T-cell (primary cell): ENCODE data around the gene CAMK1D. TPM values are rescaled to one million over a fixed set of nuclear protein-coding genes. Genes with fewer than 3 reads are reported as not detected.
"Not testable (repeated sequence)": the region's sequence is repeated elsewhere in the genome, so short reads cannot be mapped to it uniquely, and the experiment has no call there.

Experiments used
- ATAC-seq, 4 experiments: fragments of 200-7000 bp in 3 of 4; fragments of 150-1000 bp in 1 of 4; cut with Tn5 transposase; replicated peaks in 1 of 4; 1 replicate in 3 of 4; 2 replicates in 1 of 4; pipeline ENCODE4 v1.10.0; 2021; ENCODE audit warnings: moderate library complexity in 3 of 4, mild to moderate bottlenecking in 2 of 4, moderate number of reproducible peaks in 1 of 4
- CTCF ChIA-PET, 2 donors: fragments of 300-600 bp; sonication (Branson Sonifier 250); formaldehyde crosslinking; loops; one replicate each; lab custom pipeline; 2022; ENCODE audit warnings: antibody characterized with exemption in 2 of 2; lab: Charles Lee
- POLR2A ChIA-PET, 2 donors: fragments of 300-600 bp; sonication (Branson Sonifier 250); formaldehyde crosslinking; loops; one replicate each; lab custom pipeline; 2022; ENCODE audit warnings: antibody characterized with exemption in 2 of 2; lab: Charles Lee
- DNase-seq, 35 experiments: peaks; one replicate each; pipeline versions ENCODE4 v3.0.0 to v3.0.0-alpha.2; 2013 to 2023
- H3K27ac ChIP-seq: one replicate; pipeline ENCODE4 v1.5.1; 2013; ENCODE audit warnings: low read length
- H3K27me3 ChIP-seq, 2 experiments: replicated peaks in 1 of 2; 1 replicate in 1 of 2; 2 replicates in 1 of 2; pipeline versions ENCODE4 v1.6.1 to v1.7.0; 2013; ENCODE audit warnings: low read length in 1 of 2, mixed read lengths in 1 of 2; ENCODE audit not compliant: control insufficient read depth in 2 of 2, insufficient read depth in 2 of 2; ENCODE audit errors: extremely low read depth in 1 of 2
- H3K36me3 ChIP-seq, 2 donors: 1 replicate in 1 of 2; 2 replicates in 1 of 2; pipeline versions ENCODE4 v1.6.1 to v1.7.0; 2013; ENCODE audit warnings: low read length in 1 of 2; ENCODE audit not compliant: control insufficient read depth in 2 of 2, insufficient read depth in 1 of 2; ENCODE audit errors: extremely low read depth in 1 of 2
- H3K4me1 ChIP-seq, 2 experiments: 1 replicate in 1 of 2; 2 replicates in 1 of 2; pipeline versions ENCODE4 v1.6.1 to v1.7.0; 2013; ENCODE audit warnings: low read length in 2 of 2, mixed read lengths in 1 of 2; ENCODE audit not compliant: insufficient read depth in 2 of 2, control insufficient read depth in 1 of 2; ENCODE audit errors: extremely low read depth in 1 of 2
- H3K4me3 ChIP-seq, 2 donors: 1 replicate in 1 of 2; 2 replicates in 1 of 2; pipeline versions ENCODE4 v1.5.1 to v1.7.0; 2013; ENCODE audit warnings: mild to moderate bottlenecking in 2 of 2, low read length in 1 of 2, moderate library complexity in 1 of 2; ENCODE audit not compliant: control insufficient read depth in 1 of 2; ENCODE audit errors: extremely low read depth in 1 of 2
- H3K9me3 ChIP-seq: 2 replicates; pipeline ENCODE4 v1.7.0; 2013
- H3K27ac Mint-ChIP-seq, 2 donors: one replicate each; pipeline ENCODE4 v1.8.0; 2020 to 2021; ENCODE audit warnings: mild to moderate bottlenecking in 2 of 2, mixed read lengths in 2 of 2
- H3K27me3 Mint-ChIP-seq, 2 donors: one replicate each; pipeline ENCODE4 v1.8.0; 2021 to 2022; ENCODE audit warnings: mixed read lengths in 2 of 2
- H3K36me3 Mint-ChIP-seq: one replicate; pipeline ENCODE4 v1.8.0; 2021; ENCODE audit warnings: mixed read lengths
- H3K4me1 Mint-ChIP-seq, 3 donors: one replicate each; pipeline ENCODE4 v1.8.0; 2020 to 2022; ENCODE audit warnings: mixed read lengths in 3 of 3, mild to moderate bottlenecking in 1 of 3
- H3K4me3 Mint-ChIP-seq, 3 donors: one replicate each; pipeline ENCODE4 v1.8.0; 2020 to 2022; ENCODE audit warnings: mild to moderate bottlenecking in 3 of 3, mixed read lengths in 3 of 3, moderate library complexity in 3 of 3
- H3K9me3 Mint-ChIP-seq, 3 donors: one replicate each; pipeline ENCODE4 v1.8.0; 2020 to 2022; ENCODE audit warnings: mixed read lengths in 3 of 3
- WGBS: methylation state at CpG from one replicate; pipeline ENCODE4 v1.1.5; 2013; ENCODE audit warnings: missing lambda C conversion rate; ENCODE audit not compliant: insufficient coverage; 5-methylcytosine and 5-hydroxymethylcytosine counted together
- total RNA-seq, 35 experiments: library from RNA in 6 of 35; stranded (reverse) in 6 of 35; fragments of 120-200 nt in 1 of 35; gene quantifications; one replicate each; pipeline versions ENCODE4 v1.2.1 to v1.2.4 and lab custom pipeline; 2013 to 2026

Gene CAMK1D
- total RNA-seq, 5 donors from 2014 or later (not counting 1 experiment from before 2014, with no cell fraction given): 16.8 to 31.3 (median 23.6) TPM

DNA sequence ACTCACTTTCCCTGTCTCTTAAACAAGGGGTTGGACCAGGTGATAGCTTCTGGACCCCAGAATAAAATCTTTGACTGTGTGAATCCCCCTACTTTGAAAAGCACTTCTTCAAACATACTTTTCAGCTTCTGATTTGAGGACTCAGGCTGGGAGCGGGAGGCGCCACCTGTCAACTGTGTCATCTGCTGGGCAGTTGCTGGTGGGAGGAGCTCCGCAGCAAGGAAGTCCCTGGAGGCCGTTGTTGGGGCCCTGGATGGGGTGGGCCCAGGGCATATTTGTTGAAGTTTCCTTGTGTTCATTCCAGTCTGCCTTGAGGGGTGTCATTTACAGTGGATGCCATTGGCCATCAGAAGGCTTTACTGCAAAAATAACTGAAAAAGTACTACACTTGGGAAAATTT is 454.4 kb downstream of the CAMK1D start:
- no peak overlapping the region for H3K27ac Mint-ChIP-seq
- H3K27me3 Mint-ChIP-seq: no peaks in the 10 kb centered on the region
- H3K4me3 Mint-ChIP-seq: no peak overlapping the region
- H3K27me3 ChIP-seq: no peaks in the 10 kb centered on the region
- peaks cover 49% of the 10 kb centered on the region for H3K36me3 Mint-ChIP-seq
- ChIA-PET POLR2A (no interaction called here), CTCF (no interaction called here)
- no peaks in the 10 kb centered on the region for H3K9me3 ChIP-seq
- 78% methylated on average over 3 of the region's 4 CpGs for WGBS
- H3K36me3 ChIP-seq: peaks cover 0 to 5% of the 10 kb centered on the region in 2 donors
- no peak overlapping the region for H3K27ac ChIP-seq
- no peaks in the 10 kb centered on the region for H3K9me3 Mint-ChIP-seq
- no peaks in the 10 kb centered on the region for H3K4me1 Mint-ChIP-seq
- ATAC-seq (no peak), DNase-seq (no peak)
- H3K4me1 ChIP-seq: no peaks in the 10 kb centered on the region
- no peak overlapping the region for H3K4me3 ChIP-seq

DNA sequence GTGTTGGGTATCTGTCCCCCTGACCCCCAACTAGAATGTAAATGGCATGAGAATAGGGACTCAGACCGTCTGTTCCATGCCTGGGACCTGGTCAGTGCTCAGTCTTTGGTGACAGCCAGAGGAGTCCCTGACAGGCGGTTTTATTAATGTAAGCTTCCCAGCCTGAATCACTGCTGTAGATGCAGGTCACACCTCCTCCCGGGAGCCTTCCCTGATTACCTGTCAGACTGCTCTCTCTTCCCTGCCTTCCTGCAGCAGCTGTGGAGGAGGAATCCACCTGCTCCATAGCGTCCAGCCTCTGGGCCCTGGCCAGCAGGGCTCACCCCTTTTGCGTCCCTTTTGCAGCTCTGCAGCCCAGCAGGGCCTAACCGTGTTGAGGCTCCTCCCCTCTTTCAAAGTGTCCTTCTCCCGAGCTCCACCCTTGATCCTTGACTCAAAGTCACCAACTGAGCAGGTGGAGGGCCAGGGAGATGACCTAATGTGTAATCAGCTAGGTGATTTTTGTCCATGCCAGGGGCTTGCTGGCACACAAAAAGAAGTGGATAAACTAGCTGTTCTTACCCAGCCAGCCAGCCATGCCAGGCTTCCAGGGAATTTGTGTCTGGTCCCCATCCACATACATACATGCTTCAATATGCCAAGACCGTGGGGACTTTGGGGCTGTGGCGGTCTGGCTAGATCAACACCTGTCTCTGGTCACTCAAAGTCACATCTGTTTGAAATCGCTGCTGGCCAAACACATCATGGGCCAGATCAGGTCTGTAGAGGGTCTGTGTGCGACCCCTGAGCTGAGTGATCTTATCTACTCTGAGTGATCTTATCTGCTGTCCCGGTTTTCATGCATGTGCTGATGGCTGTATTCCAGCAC is 457.1 kb downstream of the CAMK1D start:
- CTCF ChIA-PET: no interaction called here
- Mint-ChIP-seq H3K27ac (no peak overlapping the region), H3K36me3 (peaks cover 49% of the 10 kb centered on the region), H3K9me3 (no peaks in the 10 kb centered on the region), H3K27me3 (no peaks in the 10 kb centered on the region), H3K4me1 (no peaks in the 10 kb centered on the region), H3K4me3 (no peak overlapping the region)
- H3K4me1 ChIP-seq: no peaks in the 10 kb centered on the region
- ATAC-seq: no peak
- no peak overlapping the region for H3K27ac ChIP-seq
- POLR2A ChIA-PET: no interaction called here
- WGBS: 85% methylated on average over 10 of the region's 12 CpGs
- H3K27me3 ChIP-seq: no peaks in the 10 kb centered on the region
- no peaks in the 10 kb centered on the region for H3K9me3 ChIP-seq
- H3K36me3 ChIP-seq: no peaks in the 10 kb centered on the region
- H3K4me3 ChIP-seq: no peak overlapping the region
- no peak for DNase-seq

DNA sequence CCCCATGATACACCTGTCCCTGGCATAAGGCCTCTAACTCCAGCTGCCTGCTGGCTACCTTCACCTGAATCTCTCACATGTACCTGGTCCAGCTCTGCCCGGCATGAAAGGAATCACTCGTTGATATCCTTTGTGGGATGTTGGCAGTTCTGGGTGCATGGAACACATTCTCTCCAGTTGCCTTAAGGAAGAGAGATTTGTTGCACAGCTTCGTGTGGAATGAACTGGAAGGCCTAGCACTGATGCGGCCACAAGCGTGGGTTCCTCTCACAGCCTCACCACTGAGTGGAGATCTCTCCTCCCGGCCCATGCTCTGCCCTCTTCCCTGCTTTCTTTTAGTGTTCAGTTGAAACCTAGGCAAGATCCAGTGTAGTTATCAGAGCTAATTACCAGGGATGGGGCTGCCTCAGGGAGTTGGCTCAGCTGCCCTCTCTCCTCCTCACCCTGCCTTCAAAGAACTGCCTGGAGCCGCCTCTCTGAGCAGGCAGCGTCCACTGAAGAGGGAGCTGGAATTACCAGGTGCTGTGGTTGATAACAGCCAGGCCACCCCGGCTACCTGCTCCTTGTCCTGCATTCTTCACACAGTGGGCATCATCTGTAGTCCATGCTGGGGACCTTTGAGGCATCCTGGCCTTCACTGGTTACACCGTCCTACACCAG is 457.9 kb downstream of the CAMK1D start:
- H3K9me3 Mint-ChIP-seq: no peaks in the 10 kb centered on the region
- no peak overlapping the region for H3K27ac Mint-ChIP-seq
- CTCF ChIA-PET: no interaction called here
- ATAC-seq (no peak), DNase-seq (no peak)
- Histone ChIP-seq H3K4me1 (no peaks in the 10 kb centered on the region), H3K27me3 (no peaks in the 10 kb centered on the region), H3K27ac (no peak overlapping the region), H3K9me3 (no peaks in the 10 kb centered on the region), H3K36me3 (peaks cover 0 to 2% of the 10 kb centered on the region in 2 donors), H3K4me3 (no peak overlapping the region)
- H3K4me3 Mint-ChIP-seq: no peak overlapping the region
- H3K36me3 Mint-ChIP-seq: peaks cover 54% of the 10 kb centered on the region
- no peaks in the 10 kb centered on the region for H3K4me1 Mint-ChIP-seq
- POLR2A ChIA-PET: no interaction called here
- no peaks in the 10 kb centered on the region for H3K27me3 Mint-ChIP-seq
- 93% methylated on average over 6 of the region's 10 CpGs for WGBS

DNA sequence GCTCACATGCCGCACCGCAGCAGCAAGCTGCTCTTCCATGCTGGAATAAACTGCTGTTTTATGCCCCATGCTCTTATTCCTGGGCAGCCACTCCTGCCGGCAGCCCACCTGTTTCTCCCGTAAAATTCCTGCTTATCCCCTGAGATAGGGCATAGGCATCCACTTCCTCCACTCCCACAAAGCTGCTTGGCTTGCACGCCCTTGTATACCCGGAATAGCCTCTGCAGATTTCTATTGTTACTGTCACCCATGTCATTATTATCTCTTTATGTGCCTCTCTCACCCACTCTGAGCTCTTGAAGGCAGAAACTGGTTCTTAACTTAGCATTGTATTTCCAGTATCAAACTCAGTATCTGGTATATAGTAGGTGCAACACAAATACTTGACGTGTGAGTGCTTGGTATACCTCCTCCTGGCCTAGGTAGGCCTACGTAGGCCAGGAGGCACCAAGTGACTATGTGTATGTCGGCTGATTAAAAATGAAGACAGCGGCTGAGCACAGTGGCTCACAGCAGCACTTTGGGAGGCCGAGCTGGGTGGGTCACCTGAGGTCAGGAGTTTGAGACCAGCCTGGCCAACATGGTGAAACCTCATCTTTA is 458.8 kb downstream of the CAMK1D start:
- no peak overlapping the region for H3K4me3 Mint-ChIP-seq
- ATAC-seq (no peak), DNase-seq (no peak)
- WGBS: 97% methylated on average over 9 of the region's 11 CpGs
- peaks cover 57% of the 10 kb centered on the region for H3K36me3 Mint-ChIP-seq
- no peak overlapping the region for H3K27ac Mint-ChIP-seq
- no peaks in the 10 kb centered on the region for H3K9me3 ChIP-seq
- peaks cover 0 to 6% (median 4%) of the 10 kb centered on the region in 3 donors for H3K9me3 Mint-ChIP-seq
- H3K4me1 ChIP-seq: no peaks in the 10 kb centered on the region
- H3K27me3 Mint-ChIP-seq: no peaks in the 10 kb centered on the region
- peaks cover 0 to 6% of the 10 kb centered on the region in 2 donors for H3K36me3 ChIP-seq
- no peak overlapping the region for H3K27ac ChIP-seq
- ChIA-PET CTCF (no interaction called here), POLR2A (no interaction called here)
- H3K27me3 ChIP-seq: no peaks in the 10 kb centered on the region
- no peak overlapping the region for H3K4me3 ChIP-seq
- no peaks in the 10 kb centered on the region for H3K4me1 Mint-ChIP-seq

- POLR2A ChIA-PET: interaction anchor here in 1 of 2 donors (0.7 kb wide), 1 partner anchor 1056 kb away, joined by 10 read pairs; no protein-coding TSS in a partner anchor
- peaks cover 0 to 17% (median 13%) of the 10 kb centered on the region in 3 donors for H3K9me3 Mint-ChIP-seq
- CTCF ChIA-PET, DNase-seq, H3K4me3 Mint-ChIP-seq, H3K27me3 Mint-ChIP-seq, H3K4me1 Mint-ChIP-seq, H3K4me3 ChIP-seq, H3K27ac Mint-ChIP-seq, H3K9me3 ChIP-seq, H3K27me3 ChIP-seq, H3K27ac ChIP-seq, H3K4me1 ChIP-seq, ATAC-seq: not testable (repeated sequence)
- H3K36me3 Mint-ChIP-seq: peaks cover 75% of the 10 kb centered on the region
- whole genome bisulfite sequencing: 100% methylated on average over 4 of the region's 6 CpGs
- peaks cover 8 to 12% of the 10 kb centered on the region in 2 donors for H3K36me3 ChIP-seq
Measured at GRCh38 chr10:12810046-12810445, 460.7 kb downstream of the CAMK1D start.

GRCh38 chr10:12811826-12812225 is 462.5 kb downstream of the CAMK1D start:
- H3K4me3 Mint-ChIP-seq: no peak overlapping the region
- WGBS: 97% methylated on average over 11 of the region's 14 CpGs
- DNase-seq (no peak), ATAC-seq (no peak)
- no peak overlapping the region for H3K27ac Mint-ChIP-seq
- H3K9me3 Mint-ChIP-seq: peaks cover 0 to 17% (median 13%) of the 10 kb centered on the region in 3 donors
- no peaks in the 10 kb centered on the region for H3K27me3 ChIP-seq
- H3K4me3 ChIP-seq: no peak overlapping the region
- H3K9me3 ChIP-seq: no peaks in the 10 kb centered on the region
- H3K27ac ChIP-seq: no peak overlapping the region
- CTCF ChIA-PET: no interaction called here
- peaks cover 18% of the 10 kb centered on the region in 2 donors for H3K36me3 ChIP-seq
- no peaks in the 10 kb centered on the region for H3K27me3 Mint-ChIP-seq
- POLR2A ChIA-PET: interaction anchor here in 1 of 2 donors (0.6 kb wide), 1 partner anchor 156 kb away, joined by 8 read pairs; no protein-coding TSS in a partner anchor
- H3K36me3 Mint-ChIP-seq: peaks cover 80% of the 10 kb centered on the region
- H3K4me1 Mint-ChIP-seq: no peaks in the 10 kb centered on the region
- H3K4me1 ChIP-seq: no peaks in the 10 kb centered on the region
